Upper lobe of right lung (tissue), 1 donor: ENCODE results near the gene MEIOB. TPM values are rescaled to one million over a fixed set of nuclear protein-coding genes. Genes with fewer than 3 reads are reported as not detected.

Experiments used
- ATAC-seq: fragments of 200-7000 bp; cut with Tn5 transposase; one replicate; pipeline ENCODE4 v1.9.1; 2020; ENCODE audit warnings: mild to moderate bottlenecking, moderate library complexity
- DNase-seq: peaks from one replicate; pipeline ENCODE4 v3.0.0-alpha.2; 2020
- H3K27ac ChIP-seq: fragments of 200-600 bp; one replicate; pipeline ENCODE4 v1.8.0; 2022
- H3K27me3 ChIP-seq: fragments of 200-600 bp; one replicate; pipeline ENCODE4 v1.8.0; 2022; ENCODE audit warnings: mild to moderate bottlenecking
- H3K36me3 ChIP-seq: fragments of 200-600 bp; one replicate; pipeline ENCODE4 v1.8.0; 2022
- H3K4me1 ChIP-seq: fragments of 200-600 bp; one replicate; pipeline ENCODE4 v1.8.0; 2022
- H3K4me3 ChIP-seq: fragments of 200-600 bp; one replicate; pipeline ENCODE4 v1.8.0; 2022; ENCODE audit warnings: mild to moderate bottlenecking
- H3K9me3 ChIP-seq: fragments of 200-600 bp; one replicate; pipeline ENCODE4 v1.8.0; 2022
- intact Hi-C: fragments of 100-400 bp; cut with DNase I; formaldehyde crosslinking; loops from one replicate; pipeline ENCODE4 v1.11.0; 2022
- total RNA-seq: library from RNA; stranded (reverse); fragmentation: NEBNext Ultra II Directional; extraction: Animal tissue kit (Norgen Biotek cat#: 25700); gene quantifications from one replicate; pipeline ENCODE4 v1.2.1, GENCODE V29; 2021
- TF ChIP-seq, protein P1 (sequence below): fragments of 200-600 bp; IDR thresholded peaks from one replicate; pipeline ENCODE4 v1.8.0; 2022; ENCODE audit warnings: antibody characterized with exemption
- donor health status: DM: no; HTN: yes; CAD: no; lungs with severe emphysema.

MEIOB gene
- total RNA-seq, 1 donor from 2014 or later, result not detected

DNA sequence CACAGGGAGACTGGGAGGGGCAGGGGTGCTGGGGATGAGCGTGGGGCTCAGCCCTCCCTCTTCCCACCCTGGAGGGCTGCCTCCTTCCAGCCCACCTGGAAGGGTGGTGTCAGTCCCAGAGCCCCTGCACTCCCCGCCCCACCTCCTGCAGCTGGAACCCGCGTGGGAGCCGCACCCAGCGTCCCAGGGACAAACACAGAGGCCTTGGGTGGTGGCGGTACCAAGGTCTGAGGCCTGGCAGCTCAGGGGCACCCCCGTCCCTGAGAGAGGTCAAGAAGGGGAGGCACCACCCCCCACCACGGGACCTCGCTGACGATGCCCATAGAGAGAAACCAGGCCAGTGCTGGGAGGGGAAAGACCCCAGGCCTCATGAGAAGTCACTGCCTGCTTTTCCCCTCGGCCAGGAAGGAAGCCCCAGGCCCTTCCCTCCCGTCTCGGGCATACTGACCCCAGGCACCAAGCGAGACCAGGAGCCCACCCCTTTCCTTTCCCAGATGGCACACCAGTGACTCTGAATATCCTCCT lies 42.2 kb upstream of the MEIOB start:
- intact Hi-C loops, result no loop called here
- TF ChIP-seq, protein P1, sequence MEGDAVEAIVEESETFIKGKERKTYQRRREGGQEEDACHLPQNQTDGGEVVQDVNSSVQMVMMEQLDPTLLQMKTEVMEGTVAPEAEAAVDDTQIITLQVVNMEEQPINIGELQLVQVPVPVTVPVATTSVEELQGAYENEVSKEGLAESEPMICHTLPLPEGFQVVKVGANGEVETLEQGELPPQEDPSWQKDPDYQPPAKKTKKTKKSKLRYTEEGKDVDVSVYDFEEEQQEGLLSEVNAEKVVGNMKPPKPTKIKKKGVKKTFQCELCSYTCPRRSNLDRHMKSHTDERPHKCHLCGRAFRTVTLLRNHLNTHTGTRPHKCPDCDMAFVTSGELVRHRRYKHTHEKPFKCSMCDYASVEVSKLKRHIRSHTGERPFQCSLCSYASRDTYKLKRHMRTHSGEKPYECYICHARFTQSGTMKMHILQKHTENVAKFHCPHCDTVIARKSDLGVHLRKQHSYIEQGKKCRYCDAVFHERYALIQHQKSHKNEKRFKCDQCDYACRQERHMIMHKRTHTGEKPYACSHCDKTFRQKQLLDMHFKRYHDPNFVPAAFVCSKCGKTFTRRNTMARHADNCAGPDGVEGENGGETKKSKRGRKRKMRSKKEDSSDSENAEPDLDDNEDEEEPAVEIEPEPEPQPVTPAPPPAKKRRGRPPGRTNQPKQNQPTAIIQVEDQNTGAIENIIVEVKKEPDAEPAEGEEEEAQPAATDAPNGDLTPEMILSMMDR, result no peak
- no peak for ATAC-seq
- Histone ChIP-seq H3K4me3 (no peak overlapping the region), H3K36me3 (no peaks in the 10 kb centered on the region), H3K27ac (no peak overlapping the region), H3K27me3 (peaks cover 56% of the 10 kb centered on the region), H3K4me1 (peaks cover 5% of the 10 kb centered on the region), H3K9me3 (no peaks in the 10 kb centered on the region)
- DNase-seq, result peak; percentile 60

DNA sequence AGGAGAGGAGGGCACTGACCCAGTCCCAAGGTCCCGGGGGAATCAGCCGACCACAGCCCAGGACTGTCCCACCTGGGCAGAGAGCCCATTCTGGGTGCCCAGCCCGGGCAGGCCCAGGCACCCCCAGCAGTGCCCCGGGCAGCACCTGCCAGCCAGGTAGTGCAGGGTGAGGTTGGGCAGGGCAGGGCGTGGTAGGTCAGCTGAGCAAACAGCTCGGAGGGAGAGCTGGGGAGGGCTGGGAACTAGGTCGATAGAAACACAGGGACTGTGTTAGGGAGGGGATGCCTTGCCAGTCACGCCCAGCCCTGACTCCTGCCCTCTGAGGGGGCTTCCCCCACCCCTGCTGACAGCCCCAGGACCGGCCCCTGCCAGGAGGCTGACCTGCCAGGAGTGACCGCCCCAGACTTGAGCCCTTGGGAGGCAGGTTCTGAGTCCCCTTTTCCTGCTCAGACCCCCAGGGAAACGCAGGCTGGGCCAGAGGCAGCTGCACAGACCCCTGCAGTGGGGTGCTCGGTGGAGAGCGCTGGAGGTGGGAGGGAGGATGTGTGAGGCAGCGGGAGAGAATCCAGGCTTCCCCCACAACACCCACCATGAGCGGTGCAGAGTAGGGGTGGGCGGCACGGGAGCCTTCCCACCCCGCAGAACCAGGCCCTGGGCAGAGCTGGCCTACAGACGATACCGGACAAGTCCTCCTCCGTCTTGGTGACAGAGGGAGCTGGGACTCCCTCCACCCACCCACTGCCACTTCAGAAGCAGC lies 41.5 kb upstream of the MEIOB start:
- DNase-seq, result peak; percentile 75
- no peak overlapping the region for H3K4me3 ChIP-seq

GRCh38 chr16:1912215-1912543 lies 40.2 kb upstream of the MEIOB start:
- peaks cover 50% of the 10 kb centered on the region for H3K27me3 ChIP-seq
- no peak overlapping the region for H3K27ac ChIP-seq
- no peak overlapping the region for H3K4me3 ChIP-seq
- ATAC-seq, result no peak
- no peaks in the 10 kb centered on the region for H3K36me3 ChIP-seq
- intact Hi-C loops, result no loop called here
- H3K9me3 ChIP-seq, result no peaks in the 10 kb centered on the region
- DNase-seq, result peak; percentile 61
- TF ChIP-seq, protein P1, result no peak
- H3K4me1 ChIP-seq, result peaks cover 5% of the 10 kb centered on the region

More for the DNA sequence above, 41.5 kb upstream of the MEIOB start:
- intact Hi-C loops, result no loop called here
- Histone ChIP-seq H3K36me3 (no peaks in the 10 kb centered on the region), H3K27ac (no peak overlapping the region), H3K9me3 (no peaks in the 10 kb centered on the region), H3K4me1 (peaks cover 5% of the 10 kb centered on the region), H3K27me3 (peaks cover 56% of the 10 kb centered on the region)
- peak; percentile 81 for ATAC-seq
- TF ChIP-seq, protein P1, result no peak

DNA sequence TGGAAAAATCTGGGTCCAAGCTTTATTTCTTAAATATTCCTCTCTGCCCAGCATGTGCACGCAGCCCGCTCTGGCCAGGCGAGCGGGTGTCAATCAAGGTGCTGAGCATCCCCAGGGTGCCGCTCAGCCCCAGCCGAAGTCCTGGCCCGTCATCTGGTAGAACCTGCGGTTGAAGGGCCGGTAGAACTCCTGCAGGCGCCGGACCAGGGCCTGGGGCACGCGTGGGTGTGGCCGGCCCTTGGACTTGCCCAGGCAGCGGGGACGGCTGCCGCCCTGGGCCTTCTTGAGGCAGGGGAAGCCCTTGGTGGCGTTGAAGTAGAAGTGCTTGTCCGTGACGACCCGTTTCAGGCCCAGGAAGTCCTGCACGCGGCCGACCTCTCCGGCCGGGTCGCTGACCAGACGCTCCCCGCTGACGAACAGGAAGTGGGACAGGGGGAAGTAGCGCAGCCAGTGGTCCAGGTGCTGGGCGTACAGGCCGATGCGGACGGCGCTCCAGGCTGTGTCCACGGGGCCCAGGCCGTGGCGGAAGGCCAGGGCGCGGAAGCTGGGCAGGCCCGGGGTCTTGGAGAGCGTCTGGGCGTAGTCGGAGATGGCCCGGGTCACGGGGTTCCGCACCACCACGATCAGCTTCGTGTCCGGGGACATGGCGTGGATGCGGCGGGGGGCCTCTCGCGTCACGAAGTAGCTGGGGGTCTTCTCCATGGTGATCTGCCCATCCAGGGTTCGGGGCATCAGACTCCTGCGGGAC lies 39.7 kb upstream of the MEIOB start:
- Histone ChIP-seq H3K4me1 (peaks cover 5% of the 10 kb centered on the region), H3K27me3 (peaks cover 45% of the 10 kb centered on the region), H3K36me3 (no peaks in the 10 kb centered on the region), H3K4me3 (no peak overlapping the region), H3K9me3 (no peaks in the 10 kb centered on the region), H3K27ac (no peak overlapping the region)
- intact Hi-C loops, result no loop called here
- ATAC-seq (no peak), DNase-seq (no peak)
- TF ChIP-seq, protein P1, result no peak

DNA sequence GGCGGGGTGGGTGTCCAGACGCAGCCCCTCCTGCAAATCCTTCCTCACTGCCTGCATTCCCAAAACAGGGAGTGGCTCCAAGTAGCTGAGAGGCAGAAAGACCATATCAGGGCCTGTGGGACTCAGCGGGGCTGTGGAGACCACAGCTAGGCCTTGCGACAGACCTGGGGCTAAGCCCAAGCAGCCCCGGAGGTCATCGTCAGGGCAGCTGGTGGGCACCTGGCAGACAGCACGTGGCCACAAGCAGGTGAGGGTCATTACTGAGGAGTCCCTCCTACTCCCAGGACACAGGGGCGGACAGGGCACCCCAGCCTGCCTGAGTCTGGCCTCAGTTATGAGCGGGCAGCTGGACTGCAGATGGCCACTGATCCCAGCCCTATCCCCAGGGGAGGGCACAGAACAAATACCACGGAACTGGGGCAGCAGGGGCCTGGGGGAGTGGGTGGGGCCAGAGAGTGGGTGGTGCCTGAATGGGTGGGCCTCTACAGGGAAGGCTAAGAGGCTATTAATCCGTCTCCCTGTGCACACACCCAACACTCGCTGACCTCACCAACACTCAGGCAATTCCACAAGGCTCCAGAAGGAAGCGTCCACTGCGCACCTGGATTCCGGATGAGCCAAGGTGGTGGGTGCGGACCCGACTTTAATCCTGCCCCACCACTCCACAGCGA lies 37.7 kb upstream of the MEIOB start:
- peaks cover 30% of the 10 kb centered on the region for H3K27me3 ChIP-seq
- no peak for ATAC-seq
- DNase-seq, result no peak
- no peak overlapping the region for H3K27ac ChIP-seq
- intact Hi-C loops, result no loop called here
- no peak overlapping the region for H3K4me3 ChIP-seq
- H3K36me3 ChIP-seq, result no peaks in the 10 kb centered on the region
- TF ChIP-seq, protein P1, result no peak
- H3K4me1 ChIP-seq, result peaks cover 5% of the 10 kb centered on the region
- no peaks in the 10 kb centered on the region for H3K9me3 ChIP-seq
